ENCODE data around the gene SFT2D1.

The SFT2D1 gene

DNA sequence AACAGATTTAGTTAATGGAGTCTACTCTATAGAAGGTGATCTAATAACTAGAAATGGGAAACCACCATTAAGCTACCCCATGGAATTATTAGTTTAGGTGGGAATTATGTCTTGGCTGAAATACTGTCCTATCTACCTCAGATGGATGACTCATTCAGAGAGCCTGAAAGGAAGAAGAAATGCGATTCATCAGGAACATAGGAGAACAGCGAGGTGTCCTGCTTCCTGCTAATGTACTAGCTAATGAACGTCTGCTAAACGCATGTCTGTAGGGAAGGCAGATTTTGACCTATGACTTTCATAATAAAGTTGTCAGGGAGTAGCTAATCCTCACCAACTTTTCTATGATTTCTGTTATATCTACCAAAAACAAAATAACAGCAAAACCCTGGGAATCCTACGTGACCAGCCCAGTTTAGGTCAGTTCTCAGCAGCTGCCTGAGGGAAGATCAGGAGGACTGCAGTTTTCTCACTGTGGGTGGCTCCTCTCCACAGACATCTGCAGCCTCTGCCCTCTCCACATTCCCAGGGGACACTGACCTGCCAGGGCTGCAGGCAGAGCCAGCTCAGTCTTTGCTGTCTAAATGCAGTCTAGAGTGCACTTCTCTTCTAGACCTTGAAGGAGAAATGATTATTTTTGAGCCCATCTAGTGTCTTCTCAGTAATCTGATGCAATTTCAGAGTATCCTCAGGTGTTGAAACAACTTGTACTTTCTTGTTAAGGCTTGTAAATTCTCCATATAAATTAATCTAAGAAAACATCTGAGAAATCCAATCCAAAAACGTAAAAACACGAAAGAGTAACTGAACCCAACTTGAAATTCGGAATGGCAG is 18.1 kb upstream of the SFT2D1 start:
- TF ChIP-seq EZH2phosphoT487 (IDR thresholded peaks at IDR 0.05; ENCODE audit: borderline replicate concordance) = no peak
- TF ChIP-seq CTCF (conservative IDR thresholded peaks at IDR 0.05; ENCODE audit: low read length) = no peak
- H3K79me2 ChIP-seq (ENCODE audit: insufficient read depth, low read length) = no peaks in the 10 kb centered on the region
- H3K4me3 ChIP-seq (ENCODE audit: low read length, poor library complexity, severe bottlenecking) = no peak overlapping the region
- H3F3A ChIP-seq (ENCODE audit: low read depth) = no peaks in the 10 kb centered on the region
- H2AFZ ChIP-seq (ENCODE audit: low read length) = no peak overlapping the region
- no peaks in the 10 kb centered on the region for H3K4me1 ChIP-seq (ENCODE audit: insufficient read depth, low read length, poor library complexity, severe bottlenecking)
- no peaks in the 10 kb centered on the region for H3K9me2 ChIP-seq (replicated peaks; ENCODE audit: low read depth, low read length)
- H4K20me1 ChIP-seq (ENCODE audit: insufficient read depth, low read length, poor library complexity, severe bottlenecking) = no peaks in the 10 kb centered on the region
- no peaks in the 10 kb centered on the region; the same call in 1 of the 2 replicates for H3K36me3 ChIP-seq (ENCODE audit: insufficient read depth, low read length)
- H3K9me3 ChIP-seq (ENCODE audit: insufficient read depth, low read depth, low read length) = no peaks in the 10 kb centered on the region
- H3K9ac ChIP-seq (ENCODE audit: low read depth, low read length, poor library complexity, severe bottlenecking) = no peak overlapping the region
- no peak overlapping the region for H3K4me2 ChIP-seq (ENCODE audit: low read depth, low read length, poor library complexity, severe bottlenecking)
- H3K27me3 ChIP-seq (ENCODE audit: insufficient read depth, low read length, poor library complexity, severe bottlenecking) = no peaks in the 10 kb centered on the region

DNA sequence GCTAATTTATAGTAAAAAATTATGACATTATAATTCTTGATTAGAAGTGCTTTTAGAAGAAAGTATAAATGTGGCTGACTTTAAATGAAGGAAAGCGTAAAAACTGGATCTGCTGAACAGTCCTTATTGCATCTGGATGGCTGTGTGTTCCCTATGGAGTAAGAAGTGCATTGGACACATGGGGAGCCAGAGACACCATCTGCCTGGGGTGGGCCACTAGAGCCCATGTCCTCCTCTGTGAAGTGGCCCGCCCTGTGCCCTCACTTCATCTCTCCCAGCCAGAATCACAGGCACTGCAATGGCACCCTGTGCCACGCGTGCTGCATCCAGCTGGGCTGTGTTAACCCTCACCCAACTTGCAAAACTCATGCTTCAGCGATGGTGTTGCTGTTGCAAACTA is 13.2 kb upstream of the SFT2D1 start:
- H3K79me2 ChIP-seq (ENCODE audit: insufficient read depth, low read length) = no peaks in the 10 kb centered on the region
- H3K27me3 ChIP-seq (ENCODE audit: insufficient read depth, low read length, poor library complexity, severe bottlenecking) = no peaks in the 10 kb centered on the region
- H3F3A ChIP-seq (ENCODE audit: low read depth) = no peaks in the 10 kb centered on the region
- no peak overlapping the region for H2AFZ ChIP-seq (ENCODE audit: low read length)
- no peak overlapping the region for H3K9ac ChIP-seq (ENCODE audit: low read depth, low read length, poor library complexity, severe bottlenecking)
- no peaks in the 10 kb centered on the region for H3K9me3 ChIP-seq (ENCODE audit: insufficient read depth, low read depth, low read length)
- H3K4me1 ChIP-seq (ENCODE audit: insufficient read depth, low read length, poor library complexity, severe bottlenecking) = no peaks in the 10 kb centered on the region
- H3K9me2 ChIP-seq (replicated peaks; ENCODE audit: low read depth, low read length) = no peaks in the 10 kb centered on the region
- H3K36me3 ChIP-seq (ENCODE audit: insufficient read depth, low read length) = no peaks in the 10 kb centered on the region
- no peak overlapping the region for H3K4me3 ChIP-seq (ENCODE audit: low read length, poor library complexity, severe bottlenecking)
- H4K20me1 ChIP-seq (ENCODE audit: insufficient read depth, low read length, poor library complexity, severe bottlenecking) = no peaks in the 10 kb centered on the region
- TF ChIP-seq CTCF (conservative IDR thresholded peaks at IDR 0.05; ENCODE audit: low read length) (no peak), EZH2phosphoT487 (IDR thresholded peaks at IDR 0.05; ENCODE audit: borderline replicate concordance) (no peak)
- no peak overlapping the region for H3K4me2 ChIP-seq (ENCODE audit: low read depth, low read length, poor library complexity, severe bottlenecking)

- H2AFZ ChIP-seq (ENCODE audit: low read length) = no peak overlapping the region
- H3K36me3 ChIP-seq (ENCODE audit: insufficient read depth, low read length) = no peaks in the 10 kb centered on the region
- no peaks in the 10 kb centered on the region for H4K20me1 ChIP-seq (ENCODE audit: insufficient read depth, low read length, poor library complexity, severe bottlenecking)
- no peaks in the 10 kb centered on the region for H3K79me2 ChIP-seq (ENCODE audit: insufficient read depth, low read length)
- no peak overlapping the region for H3K9ac ChIP-seq (ENCODE audit: low read depth, low read length, poor library complexity, severe bottlenecking)
- no peaks in the 10 kb centered on the region for H3F3A ChIP-seq (ENCODE audit: low read depth)
- H3K9me2 ChIP-seq (replicated peaks; ENCODE audit: low read depth, low read length) = no peaks in the 10 kb centered on the region
- H3K4me2 ChIP-seq (ENCODE audit: low read depth, low read length, poor library complexity, severe bottlenecking) = no peak overlapping the region
- H3K4me1 ChIP-seq (ENCODE audit: insufficient read depth, low read length, poor library complexity, severe bottlenecking) = no peaks in the 10 kb centered on the region
- TF ChIP-seq CTCF (conservative IDR thresholded peaks at IDR 0.05; ENCODE audit: low read length) (no peak), EZH2phosphoT487 (IDR thresholded peaks at IDR 0.05; ENCODE audit: borderline replicate concordance) (no peak)
- H3K4me3 ChIP-seq (ENCODE audit: low read length, poor library complexity, severe bottlenecking) = no peak overlapping the region
- no peaks in the 10 kb centered on the region for H3K9me3 ChIP-seq (ENCODE audit: insufficient read depth, low read depth, low read length)
- no peaks in the 10 kb centered on the region for H3K27me3 ChIP-seq (ENCODE audit: insufficient read depth, low read length, poor library complexity, severe bottlenecking)
Observed at GRCh38 chr6:166354965-166355364, 12.6 kb upstream of the SFT2D1 start.
